GM23338 (cell line): ENCODE results near the gene B3GALNT1. TPM values are rescaled to one million over a fixed set of nuclear protein-coding genes. Genes with fewer than 3 reads are reported as not detected.

Experiments used
- ATAC-seq: fragments of 200-7000 bp; cut with Tn5 transposase; 3 replicates; pipeline ENCODE4 v1.9.1; 2020
- DNase-seq: peaks from one replicate; pipeline ENCODE4 v3.0.0-alpha.2; 2015; ENCODE audit warnings: low spot score
- H2AFZ ChIP-seq: fragments of 200-600 bp; sonication (generic); 2 replicates; pipeline ENCODE4 v1.8.0; 2016; ENCODE audit warnings: antibody characterized with exemption, mild to moderate bottlenecking, moderate library complexity
- H3F3A ChIP-seq: fragments of 200-600 bp; sonication (generic); replicated peaks from 2 replicates; pipeline ENCODE4 v1.8.0; 2017; ENCODE audit warnings: antibody characterized with exemption, mixed run types, low read depth
- H3K27ac ChIP-seq: fragments of 200-600 bp; sonication (generic); 2 replicates; pipeline ENCODE4 v1.6.1; 2016; ENCODE audit warnings: low read depth
- H3K27me3 ChIP-seq: fragments of 200-600 bp; sonication (generic); 2 replicates; pipeline ENCODE4 v1.8.0; 2016; ENCODE audit warnings: mild to moderate bottlenecking, mixed run types, moderate library complexity; ENCODE audit not compliant: insufficient read depth
- H3K36me3 ChIP-seq: fragments of 200-600 bp; sonication (generic); 2 replicates; pipeline ENCODE4 v1.8.0; 2016; ENCODE audit warnings: mild to moderate bottlenecking; ENCODE audit not compliant: insufficient read depth
- H3K4me1 ChIP-seq: fragments of 200-600 bp; sonication (generic); 2 replicates; pipeline ENCODE4 v1.8.0; 2016; ENCODE audit warnings: mild to moderate bottlenecking, moderate library complexity; ENCODE audit not compliant: insufficient read depth
- H3K4me2 ChIP-seq: fragments of 200-600 bp; sonication (generic); 2 replicates; pipeline ENCODE4 v1.7.1; 2017; ENCODE audit warnings: mixed run types
- H3K4me3 ChIP-seq: fragments of 200-600 bp; sonication (generic); 2 replicates; pipeline ENCODE4 v1.6.1; 2016; ENCODE audit warnings: mixed run types
- H3K79me2 ChIP-seq: fragments of 200-600 bp; sonication (generic); replicated peaks from 2 replicates; pipeline ENCODE4 v1.8.0; 2017; ENCODE audit warnings: mild to moderate bottlenecking; ENCODE audit not compliant: insufficient read depth
- H3K9me2 ChIP-seq: fragments of 200-600 bp; sonication (generic); 2 replicates; pipeline ENCODE4 v1.8.0; 2017; ENCODE audit not compliant: insufficient read depth
- H4K20me1 ChIP-seq: fragments of 200-600 bp; sonication (generic); replicated peaks from 2 replicates; pipeline ENCODE4 v1.8.0; 2017; ENCODE audit warnings: mild to moderate bottlenecking; ENCODE audit not compliant: insufficient read depth
- H3K27ac Mint-ChIP-seq: 2 replicates; pipeline ENCODE4 v1.8.0; 2020; ENCODE audit warnings: inconsistent platforms, mild to moderate bottlenecking, moderate library complexity, mixed read lengths
- H3K27me3 Mint-ChIP-seq: 3 replicates; pipeline ENCODE4 v1.8.0; 2022; ENCODE audit warnings: low read depth, mild to moderate bottlenecking, moderate library complexity, mixed read lengths, inconsistent platforms; ENCODE audit not compliant: insufficient read depth, poor library complexity
- H3K36me3 Mint-ChIP-seq: 3 replicates; pipeline ENCODE4 v1.8.0; 2021; ENCODE audit warnings: low read depth, mild to moderate bottlenecking, inconsistent platforms, moderate library complexity, mixed read lengths
- H3K4me1 Mint-ChIP-seq: 3 replicates; pipeline ENCODE4 v1.8.0; 2020; ENCODE audit warnings: mild to moderate bottlenecking, inconsistent platforms, mixed read lengths
- H3K4me3 Mint-ChIP-seq: 3 replicates; pipeline ENCODE4 v1.8.0; 2021; ENCODE audit warnings: moderate library complexity, mild to moderate bottlenecking, inconsistent platforms, mixed read lengths
- H3K9me3 Mint-ChIP-seq: 3 replicates; pipeline ENCODE4 v1.8.0; 2020; ENCODE audit warnings: moderate library complexity, mild to moderate bottlenecking, inconsistent platforms, mixed read lengths
- CTCF ChIP-seq, 2 experiments: fragments of 200-600 bp in 1 of 2; sonication (generic) in 1 of 2; conservative IDR thresholded peaks; 2 replicates each; pipeline versions ENCODE4 v1.5.1 to v1.6.1; 2016 to 2017; ENCODE audit warnings: antibody characterized with exemption in 2 of 2, low read depth in 2 of 2, mild to moderate bottlenecking in 2 of 2, moderate library complexity in 1 of 2
- EZH2phosphoT487 ChIP-seq: fragments of 200-600 bp; sonication (generic); IDR thresholded peaks from one replicate; pipeline ENCODE4 v1.8.1; 2018; ENCODE audit warnings: antibody characterized with exemption; ENCODE audit not compliant: unreplicated experiment
- JUNB ChIP-seq: IDR thresholded peaks from one replicate; pipeline ENCODE4 v1.6.1; 2016; ENCODE audit warnings: antibody characterized with exemption; ENCODE audit not compliant: unreplicated experiment
- POLR2AphosphoS5 ChIP-seq: IDR thresholded peaks from 2 replicates; pipeline ENCODE4 v1.6.1; 2016; ENCODE audit warnings: antibody characterized with exemption, low read depth
- REST ChIP-seq: IDR thresholded peaks from one replicate; pipeline ENCODE4 v1.6.1; 2018; ENCODE audit warnings: antibody characterized with exemption; ENCODE audit not compliant: unreplicated experiment
- ZNF331 ChIP-seq: fragments of 250-450 bp; sonication (Bioruptor Pico); IDR thresholded peaks from 2 replicates; pipeline ENCODE4 v1.5.0; 2020; ENCODE audit warnings: low read depth, mild to moderate bottlenecking, moderate library complexity
- ZNF462 ChIP-seq: fragments of 250-450 bp; sonication (Bioruptor Pico); IDR thresholded peaks from 2 replicates; pipeline ENCODE4 v1.5.0; 2020; ENCODE audit warnings: mild to moderate bottlenecking, moderate library complexity
- polyA plus RNA-seq: library from polyadenylated mRNA; unstranded; fragments of >200 nt; fragmentation: Nextera tagmentation; extraction: Ambion mirVana; gene quantifications from 2 replicates; pipeline ENCODE4 v1.2.1, GENCODE V29; 2016
- total RNA-seq: library from RNA; depleted of rRNA; stranded (reverse); fragments of >200 nt; shearing (Covaris generic); gene quantifications from 2 replicates; pipeline ENCODE4 v1.2.3, GENCODE V29; 2014

B3GALNT1 gene
- total and polyA plus RNA-seq, 2 experiments from 2014 or later, result 3.3 to 5.9 TPM

GRCh38 chr3:161153480-161153879, 48.3 kb upstream of the B3GALNT1 start (continued):
- TF ChIP-seq EZH2phosphoT487 (no peak), CTCF (conservative IDR thresholded peaks at IDR 0.05; ENCODE audit: low read depth in 2 of 2) (no peak), ZNF331 (CRISPR knock-in tag) (no peak), POLR2AphosphoS5 (no peak), REST (no peak)

GRCh38 chr3:161150001-161150525, 44.9 kb upstream of the B3GALNT1 start:
- H2AFZ ChIP-seq, result peak overlapping the region; percentile 63; the same call in 1 of the 2 replicates
- H3K27me3 ChIP-seq, result no peaks in the 10 kb centered on the region
- ATAC-seq (no peak), DNase-seq (no peak)
- no peak overlapping the region for H3K27ac ChIP-seq
- TF ChIP-seq ZNF331 (CRISPR knock-in tag), result no peak
- Mint-ChIP-seq H3K9me3 (peaks cover 6% of the 10 kb centered on the region; the same call in 1 of the 3 replicates), H3K4me1 (peaks cover 6% of the 10 kb centered on the region; the same call in 1 of the 3 replicates), H3K4me3 (no peak overlapping the region), H3K36me3 (no peaks in the 10 kb centered on the region; the same call in 1 of the 3 replicates), H3K27me3 (no peaks in the 10 kb centered on the region), H3K27ac (no peak overlapping the region)
- H3K4me2 ChIP-seq, result no peak overlapping the region
- H3K79me2 ChIP-seq, result no peaks in the 10 kb centered on the region
- H3F3A ChIP-seq, result no peaks in the 10 kb centered on the region
- H3K4me3 ChIP-seq, result no peak overlapping the region
- H3K9me2 ChIP-seq, result peaks cover 6% of the 10 kb centered on the region; the same call in 1 of the 2 replicates
- H3K36me3 ChIP-seq, result no peaks in the 10 kb centered on the region; the same call in 1 of the 2 replicates
- no peaks in the 10 kb centered on the region for H4K20me1 ChIP-seq
- no peaks in the 10 kb centered on the region for H3K4me1 ChIP-seq

- Mint-ChIP-seq H3K4me1 (peaks cover 6% of the 10 kb centered on the region; the same call in 1 of the 3 replicates), H3K36me3 (peaks cover 3% of the 10 kb centered on the region), H3K4me3 (no peak overlapping the region), H3K9me3 (peaks cover 6% of the 10 kb centered on the region; the same call in 1 of the 3 replicates), H3K27me3 (no peaks in the 10 kb centered on the region), H3K27ac (no peak overlapping the region)
- H3K4me2 ChIP-seq, result no peak overlapping the region
- DNase-seq, result no peak
- no peak overlapping the region for H2AFZ ChIP-seq
- H3K27me3 ChIP-seq, result no peaks in the 10 kb centered on the region
- no peak overlapping the region for H3K27ac ChIP-seq
- no peaks in the 10 kb centered on the region; the same call in 1 of the 2 replicates for H3K36me3 ChIP-seq
- H3K79me2 ChIP-seq, result no peaks in the 10 kb centered on the region
- no peaks in the 10 kb centered on the region for H3K4me1 ChIP-seq
- ATAC-seq, result no peak
- H3K9me2 ChIP-seq, result peaks cover 6% of the 10 kb centered on the region; the same call in 1 of the 2 replicates
- no peaks in the 10 kb centered on the region for H3F3A ChIP-seq
- H4K20me1 ChIP-seq, result no peaks in the 10 kb centered on the region
- no peak overlapping the region for H3K4me3 ChIP-seq
- TF ChIP-seq EZH2phosphoT487 (no peak), ZNF331 (CRISPR knock-in tag) (no peak), ZNF462 (no peak), JUNB (no peak)
Observed at GRCh38 chr3:161149529-161149928, 44.4 kb upstream of the B3GALNT1 start.
